IPS-18a (cell line): Measurements from ENCODE around the gene SSH2.
"Not testable (repeated sequence)": the region's sequence is repeated elsewhere in the genome, so short reads cannot be mapped to it uniquely, and the experiment has no call there.

Experiments
- H3K27ac ChIP-seq: one replicate; pipeline ENCODE4 v1.5.1; 2013; ENCODE audit warnings: low read length
- H3K27me3 ChIP-seq: one replicate; pipeline ENCODE4 v1.6.1; 2013; ENCODE audit warnings: mild to moderate bottlenecking, low read length; ENCODE audit not compliant: control insufficient read depth, insufficient read depth
- H3K36me3 ChIP-seq: one replicate; pipeline ENCODE4 v1.6.1; 2013; ENCODE audit warnings: low read depth, low read length; ENCODE audit not compliant: control insufficient read depth
- H3K4me1 ChIP-seq: one replicate; pipeline ENCODE4 v1.6.1; 2013; ENCODE audit warnings: low read depth, low read length; ENCODE audit not compliant: control insufficient read depth
- H3K4me3 ChIP-seq: one replicate; pipeline ENCODE4 v1.5.1; 2013; ENCODE audit warnings: low read length
- H3K9ac ChIP-seq: one replicate; pipeline ENCODE4 v1.6.1; 2013; ENCODE audit warnings: mild to moderate bottlenecking, low read length, moderate library complexity
- H3K9me3 ChIP-seq: one replicate; pipeline ENCODE4 v1.6.1; 2013; ENCODE audit warnings: low read depth, low read length; ENCODE audit not compliant: control insufficient read depth

The SSH2 gene

DNA sequence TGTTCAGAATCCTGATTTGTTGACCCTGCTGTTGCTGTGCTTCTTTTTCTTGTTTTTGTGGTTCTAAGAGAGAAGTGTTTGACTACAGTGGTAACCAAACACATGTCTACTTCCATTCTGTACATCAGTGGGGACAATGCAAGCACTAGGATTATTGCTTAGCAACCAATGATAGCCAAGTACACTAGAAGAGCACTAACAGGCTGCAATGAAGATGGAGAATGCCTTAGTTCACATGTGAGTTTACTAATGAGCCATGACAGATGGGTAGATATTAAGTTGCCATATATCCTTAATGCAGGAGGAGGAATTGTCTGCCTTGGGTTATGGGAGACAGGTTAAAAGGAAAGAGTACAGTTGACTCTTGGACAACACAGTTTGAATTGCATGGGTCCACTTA lies 19.7 kb upstream of the SSH2 start:
- Histone ChIP-seq H3K4me1 (no peaks in the 10 kb centered on the region), H3K9ac (no peak overlapping the region), H3K27me3 (no peaks in the 10 kb centered on the region), H3K36me3 (no peaks in the 10 kb centered on the region), H3K9me3 (peaks cover 6% of the 10 kb centered on the region), H3K27ac (no peak overlapping the region), H3K4me3 (no peak overlapping the region)

GRCh38 chr17:29948448-29949215 lies 18.6 kb upstream of the SSH2 start:
- no peaks in the 10 kb centered on the region for H3K9me3 ChIP-seq
- H3K4me1 ChIP-seq, result no peaks in the 10 kb centered on the region
- no peak overlapping the region for H3K27ac ChIP-seq
- H3K36me3 ChIP-seq, result no peaks in the 10 kb centered on the region
- no peak overlapping the region for H3K4me3 ChIP-seq
- H3K9ac ChIP-seq, result no peak overlapping the region
- H3K27me3 ChIP-seq, result no peaks in the 10 kb centered on the region

- Histone ChIP-seq H3K36me3 (no peaks in the 10 kb centered on the region), H3K4me3 (no peak overlapping the region), H3K27ac (no peak overlapping the region), H3K27me3 (no peaks in the 10 kb centered on the region), H3K4me1 (no peaks in the 10 kb centered on the region), H3K9me3 (no peaks in the 10 kb centered on the region), H3K9ac (no peak overlapping the region)
Measured at GRCh38 chr17:29945281-29945680, 15.3 kb upstream of the SSH2 start.

DNA sequence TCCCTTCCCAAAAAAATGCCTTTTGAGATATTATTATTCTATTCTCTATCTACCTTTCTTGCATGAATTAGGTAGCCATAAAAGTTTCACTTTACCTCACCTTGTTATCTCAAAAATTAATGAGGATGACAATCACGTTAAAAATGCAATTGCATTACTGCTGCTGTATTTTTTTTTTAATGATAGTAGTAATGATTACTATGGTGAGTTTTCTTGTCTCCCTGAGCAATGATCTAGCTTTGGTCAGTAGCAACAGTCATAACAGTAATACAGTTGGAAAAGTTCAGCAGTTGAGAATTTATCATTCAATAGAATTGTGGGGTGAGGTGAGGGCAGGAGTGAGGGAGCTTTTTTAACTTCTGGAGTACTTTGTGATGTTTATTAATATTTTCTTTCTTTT lies 11.3 kb upstream of the SSH2 start, which contains the start of gene EFCAB5:
Gene EFCAB5 (plus strand): TSS at position 301 of the 400 bp plus-strand sequence. CDS start 163 bp downstream, outside the sequence.
- Histone ChIP-seq H3K27ac (no peak within 1 kb of the TSS), H3K9me3 (no peaks in the 10 kb centered on the region), H3K9ac (no peak within 1 kb of the TSS), H3K27me3 (no peaks in the 10 kb centered on the region), H3K36me3 (no peaks in the 10 kb centered on the region), H3K4me3 (no peak within 1 kb of the TSS), H3K4me1 (no peaks in the 10 kb centered on the region)

DNA sequence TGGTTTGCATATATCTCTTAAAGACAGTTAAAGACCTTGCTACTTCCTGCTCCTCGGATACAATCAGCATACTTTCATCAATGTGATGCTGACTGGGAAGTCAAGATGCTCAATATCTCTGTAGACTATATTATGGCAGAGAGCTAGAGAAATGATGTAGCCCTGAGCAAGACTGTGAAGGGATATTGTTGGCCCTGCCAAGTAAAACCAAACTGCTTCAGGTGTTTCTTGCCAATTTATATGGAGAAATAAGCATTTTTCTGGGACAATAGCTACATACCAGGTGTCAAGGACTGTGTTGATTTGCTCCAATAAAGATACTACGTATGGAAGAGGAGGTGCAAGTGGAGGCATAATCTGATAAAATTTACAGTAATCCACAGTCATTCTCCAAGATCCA lies 6.7 kb upstream of the SSH2 start:
- Histone ChIP-seq H3K36me3 (no peaks in the 10 kb centered on the region), H3K27ac (no peak overlapping the region), H3K4me3 (no peak overlapping the region), H3K27me3 (no peaks in the 10 kb centered on the region), H3K9me3 (no peaks in the 10 kb centered on the region), H3K9ac (no peak overlapping the region), H3K4me1 (no peaks in the 10 kb centered on the region)

DNA sequence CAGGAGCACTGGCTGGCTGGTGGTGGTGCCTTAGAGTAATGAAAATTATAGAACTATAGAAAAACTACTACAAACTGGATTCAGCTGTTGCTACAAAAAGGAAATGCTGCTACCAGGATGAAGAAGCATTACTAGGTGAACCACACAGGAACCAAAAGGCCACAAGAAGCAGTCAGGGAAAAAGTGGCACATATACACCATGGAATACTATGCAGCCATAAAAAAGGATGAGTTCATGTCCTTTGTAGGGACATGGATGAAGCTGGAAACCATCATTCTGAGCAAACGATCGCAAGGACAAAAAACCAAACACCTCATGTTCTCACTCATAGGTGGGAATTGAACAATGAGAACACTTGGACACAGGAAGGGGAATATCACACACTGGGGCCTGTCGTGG lies 5.9 kb upstream of the SSH2 start:
- H3K27ac ChIP-seq, H3K9me3 ChIP-seq, H3K27me3 ChIP-seq, H3K36me3 ChIP-seq, H3K4me3 ChIP-seq, H3K4me1 ChIP-seq, H3K9ac ChIP-seq: not testable (repeated sequence)

DNA sequence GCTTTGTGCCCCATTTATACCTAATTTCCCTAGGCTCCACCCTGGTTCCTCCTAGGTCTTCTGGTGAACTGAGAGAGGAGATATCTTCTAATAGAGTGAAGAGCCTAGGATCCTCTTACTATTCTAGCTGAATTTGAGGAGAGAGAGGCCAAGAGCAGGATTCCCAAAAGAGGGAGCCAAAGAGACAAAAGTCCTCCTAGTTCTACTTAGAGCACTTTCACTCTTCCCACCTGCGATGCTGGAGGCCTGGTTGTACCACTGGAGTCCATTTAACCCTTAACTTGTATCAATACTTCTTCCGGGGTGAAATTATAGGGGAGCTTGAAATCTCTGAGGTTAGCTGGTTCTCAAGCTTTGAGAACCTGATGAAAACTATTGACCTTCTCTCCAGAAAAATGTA lies 3.4 kb upstream of the SSH2 start:
- Histone ChIP-seq H3K4me1 (peaks cover 12% of the 10 kb centered on the region), H3K27ac (no peak overlapping the region), H3K27me3 (no peaks in the 10 kb centered on the region), H3K4me3 (no peak overlapping the region), H3K9me3 (no peaks in the 10 kb centered on the region), H3K36me3 (no peaks in the 10 kb centered on the region), H3K9ac (no peak overlapping the region)

- Histone ChIP-seq H3K27me3 (no peaks in the 10 kb centered on the region), H3K4me3 (peak overlapping the region; percentile 88), H3K36me3 (no peaks in the 10 kb centered on the region), H3K4me1 (peaks cover 13% of the 10 kb centered on the region), H3K9me3 (no peaks in the 10 kb centered on the region), H3K27ac (no peak overlapping the region), H3K9ac (no peak overlapping the region)
Measured at GRCh38 chr17:29931231-29931932, 1.4 kb upstream of the SSH2 start.

- Histone ChIP-seq H3K36me3 (no peaks in the 10 kb centered on the region), H3K27me3 (no peaks in the 10 kb centered on the region), H3K9me3 (no peaks in the 10 kb centered on the region), H3K27ac (no peak overlapping the region), H3K4me3 (peak overlapping the region; percentile 88), H3K9ac (peak overlapping the region; percentile 16), H3K4me1 (peaks cover 13% of the 10 kb centered on the region)
Measured at GRCh38 chr17:29930409-29931010, 482 bp upstream of the SSH2 start.

GRCh38 chr17:29929006-29929532 lies 959 bp downstream of the SSH2 start:
- Histone ChIP-seq H3K27me3 (no peaks in the 10 kb centered on the region), H3K4me1 (peaks cover 13% of the 10 kb centered on the region), H3K9me3 (no peaks in the 10 kb centered on the region), H3K4me3 (peak overlapping the region; percentile 88), H3K9ac (peak overlapping the region; percentile 46), H3K36me3 (no peaks in the 10 kb centered on the region), H3K27ac (peak overlapping the region; percentile 11)

- H3K27ac ChIP-seq, result no peak overlapping the region
Measured at GRCh38 chr17:29927546-29927945, 2.5 kb downstream of the SSH2 start.

More at GRCh38 chr17:29927546-29927945, 2.5 kb downstream of the SSH2 start:
- Histone ChIP-seq H3K36me3 (no peaks in the 10 kb centered on the region), H3K4me1 (peaks cover 13% of the 10 kb centered on the region), H3K9me3 (no peaks in the 10 kb centered on the region), H3K4me3 (no peak overlapping the region), H3K9ac (no peak overlapping the region), H3K27me3 (no peaks in the 10 kb centered on the region)
